SK-N-SH treated with all-trans-retinoic acid at 6 μM for 48 hours (cell line): ENCODE measurements around the gene USP24.

Experiments
- ATAC-seq: fragments of 200-7000 bp; cut with Tn5 transposase; 3 replicates; pipeline ENCODE4 v1.9.1; 2020; ENCODE audit warnings: mild to moderate bottlenecking, moderate library complexity
- ARNTL ChIP-seq: fragments of 450-650 bp; formaldehyde crosslinking; IDR thresholded peaks from 2 replicates; pipeline ENCODE4 v1.5.0; 2020; ENCODE audit warnings: low read depth, mild to moderate bottlenecking, moderate library complexity, borderline replicate concordance
- BACH2 ChIP-seq: fragments of 250-450 bp; sonication (Bioruptor Pico); IDR thresholded peaks from 2 replicates; pipeline ENCODE4 v1.9.0; 2021; ENCODE audit warnings: mild to moderate bottlenecking, borderline replicate concordance
- CREB5 ChIP-seq: fragments of 250-450 bp; sonication (Bioruptor Pico); IDR thresholded peaks from 2 replicates; pipeline ENCODE4 v1.5.1; 2020; ENCODE audit warnings: low read depth, mild to moderate bottlenecking, moderate library complexity
- CSDC2 ChIP-seq: fragments of 250-450 bp; sonication (Bioruptor Pico); IDR thresholded peaks from 2 replicates; pipeline ENCODE4 v1.5.0; 2020; ENCODE audit warnings: mild to moderate bottlenecking, moderate library complexity
- ESRRG ChIP-seq: fragments of 250-450 bp; sonication (Bioruptor Pico); IDR thresholded peaks from 2 replicates; pipeline ENCODE4 v1.6.1; 2021; ENCODE audit warnings: mild to moderate bottlenecking
- GLIS3 ChIP-seq: fragments of 250-450 bp; sonication (Bioruptor Pico); IDR thresholded peaks from 2 replicates; pipeline ENCODE4 v1.5.0; 2020; ENCODE audit warnings: mild to moderate bottlenecking, moderate library complexity
- ISL1 ChIP-seq: fragments of 250-450 bp; sonication (Bioruptor Pico); IDR thresholded peaks from 2 replicates; pipeline ENCODE4 v2.1.2; 2022; ENCODE audit warnings: mild to moderate bottlenecking, moderate library complexity
- OSR1 ChIP-seq: fragments of 250-450 bp; sonication (Bioruptor Pico); IDR thresholded peaks from 2 replicates; pipeline ENCODE4 v1.8.0; 2022; ENCODE audit warnings: moderate library complexity, mild to moderate bottlenecking, inconsistent platforms
- PATZ1 ChIP-seq: fragments of 250-450 bp; sonication (Bioruptor Pico); IDR thresholded peaks from 2 replicates; pipeline ENCODE4 v1.8.0; 2020; ENCODE audit warnings: mild to moderate bottlenecking, moderate library complexity, borderline replicate concordance
- PPARA ChIP-seq: fragments of 250-450 bp; sonication (Bioruptor Pico); IDR thresholded peaks from 2 replicates; pipeline ENCODE4 v1.5.0; 2020; ENCODE audit warnings: mild to moderate bottlenecking, borderline replicate concordance
- RARB ChIP-seq: fragments of 250-450 bp; sonication (Bioruptor Pico); IDR thresholded peaks from 2 replicates; pipeline ENCODE4 v1.8.0; 2021; ENCODE audit warnings: mild to moderate bottlenecking, moderate library complexity
- SNAI2 ChIP-seq: fragments of 250-450 bp; sonication (Bioruptor Pico); IDR thresholded peaks from 2 replicates; pipeline ENCODE4 v1.5.0; 2020; ENCODE audit warnings: mild to moderate bottlenecking, moderate library complexity
- TCF4 ChIP-seq: fragments of 250-450 bp; sonication (Bioruptor Pico); IDR thresholded peaks from 2 replicates; pipeline ENCODE4 v1.8.0; 2021; ENCODE audit warnings: mild to moderate bottlenecking, moderate library complexity, borderline replicate concordance
- TOX ChIP-seq: fragments of 250-450 bp; sonication (Bioruptor Pico); IDR thresholded peaks from 2 replicates; pipeline ENCODE4 v1.8.0; 2021; ENCODE audit warnings: mild to moderate bottlenecking, moderate library complexity, borderline replicate concordance
- TSHZ2 ChIP-seq: fragments of 250-450 bp; sonication (Bioruptor Pico); IDR thresholded peaks from 2 replicates; pipeline ENCODE4 v1.5.0; 2020; ENCODE audit warnings: mild to moderate bottlenecking, moderate library complexity
- ZC3H10 ChIP-seq: fragments of 250-450 bp; sonication (Bioruptor Pico); IDR thresholded peaks from 2 replicates; pipeline ENCODE4 v1.5.1; 2021; ENCODE audit warnings: mild to moderate bottlenecking, moderate library complexity
- ZFP3 ChIP-seq: fragments of 250-450 bp; sonication (Bioruptor Pico); IDR thresholded peaks from 2 replicates; pipeline ENCODE4 v1.5.0; 2020; ENCODE audit warnings: mild to moderate bottlenecking, moderate library complexity
- ZFP30 ChIP-seq: fragments of 450-650 bp; formaldehyde crosslinking; IDR thresholded peaks from 2 replicates; pipeline ENCODE4 v1.5.0; 2022; ENCODE audit warnings: mild to moderate bottlenecking, moderate library complexity
- ZNF565 ChIP-seq: fragments of 450-650 bp; formaldehyde crosslinking; conservative IDR thresholded peaks from 2 replicates; pipeline ENCODE4 v1.5.0; 2020; ENCODE audit warnings: low read depth, mild to moderate bottlenecking, moderate library complexity
- ZNF70 ChIP-seq: fragments of 450-650 bp; formaldehyde crosslinking; IDR thresholded peaks from 2 replicates; pipeline ENCODE4 v1.5.0; 2020; ENCODE audit warnings: mild to moderate bottlenecking, moderate library complexity

Gene USP24

DNA sequence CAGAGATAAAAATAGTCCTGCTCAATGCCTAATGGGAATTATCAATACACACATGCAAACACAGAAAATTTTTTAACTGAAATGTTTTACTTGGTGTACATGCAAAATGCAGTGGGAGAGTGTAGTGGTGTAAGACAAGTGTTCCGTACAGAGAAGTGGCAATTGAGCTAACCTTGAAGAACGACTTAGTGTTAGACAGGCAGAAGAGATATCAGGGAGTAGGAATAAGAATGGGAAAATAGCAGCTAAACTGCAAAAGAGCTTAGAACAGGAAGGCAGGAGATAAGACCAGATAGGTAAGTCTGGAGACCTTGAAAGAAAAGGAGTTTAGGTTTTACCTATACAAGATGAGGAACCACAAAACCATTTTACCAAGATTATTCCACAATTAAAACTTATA lies 9.0 kb downstream of the USP24 start (continued):
- TF ChIP-seq TSHZ2 (CRISPR knock-in tag), result no peak
- no peak for TF ChIP-seq GLIS3 (CRISPR knock-in tag)
- TF ChIP-seq ZC3H10 (CRISPR knock-in tag), result no peak
- no peak for TF ChIP-seq TCF4 (CRISPR knock-in tag)
- no peak for TF ChIP-seq ARNTL (CRISPR knock-in tag)
- no peak for TF ChIP-seq CSDC2
- TF ChIP-seq ZFP30 (CRISPR knock-in tag), result no peak

GRCh38 chr1:55204997-55205396 lies 10.2 kb downstream of the USP24 start:
- TF ChIP-seq ESRRG (no peak), ZNF565 (CRISPR knock-in tag) (no peak), ZFP30 (CRISPR knock-in tag) (no peak), ISL1 (CRISPR knock-in tag) (no peak), OSR1 (CRISPR knock-in tag) (no peak), ZC3H10 (CRISPR knock-in tag) (no peak), TSHZ2 (CRISPR knock-in tag) (no peak), SNAI2 (no peak), TCF4 (CRISPR knock-in tag) (no peak), PPARA (CRISPR knock-in tag) (no peak), RARB (CRISPR knock-in tag) (no peak), ZNF70 (no peak), TOX (CRISPR knock-in tag) (no peak), ARNTL (CRISPR knock-in tag) (no peak), BACH2 (no peak), ZFP3 (CRISPR knock-in tag) (no peak), CREB5 (no peak), PATZ1 (no peak)
- TF ChIP-seq, all 23 proteins: peak for 0
- ATAC-seq, result no peak

DNA sequence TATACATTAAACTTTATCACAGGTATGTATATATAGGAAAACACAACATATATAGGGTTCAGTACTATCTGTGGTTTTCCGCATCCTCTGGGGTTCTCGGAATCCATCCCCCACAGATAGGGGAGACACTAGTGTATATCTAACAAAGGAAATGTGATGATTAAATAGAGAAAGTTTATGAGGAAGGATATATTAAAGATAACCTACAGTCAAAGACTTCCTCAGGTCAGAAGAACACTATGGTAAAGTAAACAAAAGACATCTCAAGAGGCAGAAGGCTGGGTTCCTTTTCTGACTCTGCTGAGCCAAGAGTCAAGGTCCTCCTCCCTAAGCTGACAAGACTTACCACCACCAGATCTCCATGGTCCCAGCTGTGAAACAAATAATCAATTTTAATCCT lies 12.1 kb downstream of the USP24 start:
- no peak for ATAC-seq
- TF ChIP-seq SNAI2, result no peak
- no peak for TF ChIP-seq ZFP30 (CRISPR knock-in tag)
- TF ChIP-seq GLIS3 (CRISPR knock-in tag), result no peak
- TF ChIP-seq CSDC2, result no peak
- no peak for TF ChIP-seq CREB5
- no peak for TF ChIP-seq ARNTL (CRISPR knock-in tag)
- no peak for TF ChIP-seq ISL1 (CRISPR knock-in tag)
- no peak for TF ChIP-seq RARB (CRISPR knock-in tag)
- TF ChIP-seq TOX (CRISPR knock-in tag), result no peak
